GM21786 (cell line): ENCODE measurements around the gene LRP2.
A peak's percentile ranks its signal among the peaks of the same experiment; 100 is the strongest.
"Not testable (repeated sequence)": the region's sequence is repeated elsewhere in the genome, so short reads cannot be mapped to it uniquely, and the experiment has no call there.

ENCODE experiments used
- ATAC-seq: cut with Tn5 transposase; IDR thresholded peaks from one replicate; pipeline ENCODE4 v1.9.1; 2021; ENCODE audit not compliant: unreplicated experiment

The LRP2 gene

GRCh38 chr2:169362118-169362893, at the start of gene LRP2:
Gene LRP2, minus strand, starts transcription at chr2:169362534. Its CDS starts 135 bp downstream, at chr2:169362399.
- ATAC-seq, result no peak

GRCh38 chr2:169406891-169407290, 44.6 kb upstream of the LRP2 start:
- no peak for ATAC-seq

GRCh38 chr2:169399491-169399890, 37.2 kb upstream of the LRP2 start:
- not testable (repeated sequence) for ATAC-seq

- no peak for ATAC-seq
Measured at GRCh38 chr2:169397697-169398096, 35.4 kb upstream of the LRP2 start.

- ATAC-seq, result no peak
Measured at GRCh38 chr2:169395821-169396374, 33.6 kb upstream of the LRP2 start.

- ATAC-seq, result no peak
Measured at GRCh38 chr2:169393068-169393590, 30.8 kb upstream of the LRP2 start.

GRCh38 chr2:169391236-169391635, 28.9 kb upstream of the LRP2 start:
- ATAC-seq, result no peak

GRCh38 chr2:169388161-169388560, 25.8 kb upstream of the LRP2 start:
- no peak for ATAC-seq

- no peak for ATAC-seq
Measured at GRCh38 chr2:169386722-169387121, 24.4 kb upstream of the LRP2 start.

- no peak for ATAC-seq
Measured at GRCh38 chr2:169384816-169385215, 22.5 kb upstream of the LRP2 start.

- ATAC-seq, result no peak
Measured at GRCh38 chr2:169372561-169372960, 10.2 kb upstream of the LRP2 start.

- ATAC-seq, result no peak
Measured at GRCh38 chr2:169366066-169366465, 3.7 kb upstream of the LRP2 start.

GRCh38 chr2:169365029-169365480, 2.7 kb upstream of the LRP2 start:
- peak; percentile 75 for ATAC-seq

- ATAC-seq, result no peak
Measured at GRCh38 chr2:169363560-169364150, 1.3 kb upstream of the LRP2 start.

- no peak for ATAC-seq
Measured at GRCh38 chr2:169362894-169363559, 693 bp upstream of the LRP2 start.

GRCh38 chr2:169361706-169362117, 622 bp downstream of the LRP2 start:
- no peak for ATAC-seq

GRCh38 chr2:169360984-169361705, 1.2 kb downstream of the LRP2 start:
- no peak for ATAC-seq

- ATAC-seq, result no peak
Measured at GRCh38 chr2:169358016-169358415, 4.3 kb downstream of the LRP2 start.

GRCh38 chr2:169354244-169354643, 8.1 kb downstream of the LRP2 start:
- ATAC-seq, result no peak

- no peak for ATAC-seq
Measured at GRCh38 chr2:169351725-169352124, 10.6 kb downstream of the LRP2 start.

GRCh38 chr2:169349535-169349934, 12.8 kb downstream of the LRP2 start:
- ATAC-seq, result no peak
